Measurements from ENCODE around the gene RPL37A.

- no peak for TF ChIP-seq SMC3 (IDR thresholded peaks at IDR 0.05; ENCODE audit: low read depth, low read length)
- TF ChIP-seq POLR2A (IDR thresholded peaks at IDR 0.05; ENCODE audit: low read depth, low read length), result no peak
- TF ChIP-seq MAFK (IDR thresholded peaks at IDR 0.05; ENCODE audit: low read depth, low read length), result peak; percentile 51
- no peak for TF ChIP-seq CTCF (conservative IDR thresholded peaks at IDR 0.05; ENCODE audit: low read depth, low read length)
- no peak for TF ChIP-seq RAD21 (IDR thresholded peaks at IDR 0.05; ENCODE audit: low read length)
- TF ChIP-seq NFE2L2 (IDR thresholded peaks at IDR 0.05; ENCODE audit: low read depth, low read length), result no peak
Measured at GRCh38 chr2:216477283-216478035, 21.2 kb upstream of the RPL37A start.

Data from IMR-90 (cell line).